Ovary (tissue), 9 donors: ENCODE results near the gene NUDCD2. TPM values are rescaled to one million over a fixed set of nuclear protein-coding genes. Genes with fewer than 3 reads are reported as not detected.

Source experiments
- DNase-seq, 5 donors: peaks; one replicate each; pipeline ENCODE4 v3.0.0-alpha.2; 2019 to 2020
- H3K27ac ChIP-seq, 2 donors: fragments of 200-600 bp; one replicate each; pipeline versions ENCODE4 v1.5.1 to v1.8.0; 2019 to 2022
- H3K27me3 ChIP-seq: fragments of 200-600 bp; one replicate; pipeline ENCODE4 v1.8.0; 2022
- H3K36me3 ChIP-seq: fragments of 200-600 bp; sonication (generic); one replicate; pipeline ENCODE4 v1.5.1; 2019
- H3K4me1 ChIP-seq: one replicate; pipeline ENCODE4 v1.8.1; 2013; ENCODE audit warnings: mild to moderate bottlenecking, moderate library complexity; ENCODE audit not compliant: insufficient read depth
- H3K4me3 ChIP-seq: fragments of 200-600 bp; sonication (generic); one replicate; pipeline ENCODE4 v1.5.1; 2017
- H3K9me3 ChIP-seq, 2 donors: fragments of 200-600 bp in 1 of 2; sonication (generic) in 1 of 2; one replicate each; pipeline versions ENCODE4 v1.5.1 to v1.8.1; 2013 to 2019; ENCODE audit warnings: mild to moderate bottlenecking in 1 of 2, moderate library complexity in 1 of 2
- CTCF ChIP-seq, 3 donors: fragments of 450-650 bp in 2 of 3; fragments of 200-600 bp in 1 of 3; IDR thresholded peaks; one replicate each; pipeline versions ENCODE4 v1.5.1 to v1.8.0; 2016 to 2022; ENCODE audit warnings: antibody characterized with exemption in 3 of 3, mild to moderate bottlenecking in 1 of 3
- EP300 ChIP-seq: sonication (generic); formaldehyde crosslinking; IDR thresholded peaks from one replicate; pipeline ENCODE4 v1.6.1; 2017; ENCODE audit warnings: antibody characterized with exemption
- POLR2A ChIP-seq: fragments of 450-650 bp; IDR thresholded peaks from one replicate; pipeline ENCODE4 v1.6.1; 2017; ENCODE audit warnings: antibody characterized with exemption, mild to moderate bottlenecking, moderate library complexity
- WGBS, 3 donors: extraction: QIAGEN DNeasy Blood & Tissue Kit in 1 of 3; methylation state at CpG; one replicate each; pipeline versions ENCODE4 v1.1.5 to v1.1.7; 2013 to 2017; 5-methylcytosine and 5-hydroxymethylcytosine counted together
- intact Hi-C, 4 donors: fragments of 100-400 bp; cut with DNase I; formaldehyde crosslinking; loops; one replicate each; pipeline versions ENCODE4 v1.11.0 to v1.15.1; 2022 to 2023
- polyA plus RNA-seq, 2 donors: library from polyadenylated mRNA; stranded (reverse); fragments of 200-250 nt in 1 of 2; fragments of 350-450 nt in 1 of 2; fragmentation: Illumina TruSeq in 1 of 2; extraction: RNeasy Lipid Tissue Mini Kit (QIAGEN cat#74804) in 1 of 2; gene quantifications; one replicate each; pipeline ENCODE4 v1.2.3, GENCODE V29; 2013 to 2014
- total RNA-seq, 7 donors: library from RNA; depleted of rRNA in 2 of 7; stranded (reverse); fragments of >200 nt in 2 of 7; fragmentation: NEBNext Ultra II Directional in 3 of 7; extraction: Animal tissue kit (Norgen Biotek cat#: 25700) in 3 of 7; gene quantifications; one replicate each; pipeline versions ENCODE4 v1.1.0 to v1.2.4, GENCODE V29; 2016 to 2023
- donor health status: DM: no; HTN: no; CAD: no; lungs with moderate emphysema.
- donor health status: DM: no; HTN: no; CAD: no.
- donor health status: Bipolar disorder and iron deficiency.
- donor health status: DM: yes; HTN: yes; CAD: no.
- donor health status: DM: no; HTN: no; CAD: no.
- donor health status: DM: yes; HTN: yes; CAD: no.

Gene NUDCD2
- total and polyA plus RNA-seq, 9 donors, result 6.8 to 26.0 (median 16.3) TPM

DNA sequence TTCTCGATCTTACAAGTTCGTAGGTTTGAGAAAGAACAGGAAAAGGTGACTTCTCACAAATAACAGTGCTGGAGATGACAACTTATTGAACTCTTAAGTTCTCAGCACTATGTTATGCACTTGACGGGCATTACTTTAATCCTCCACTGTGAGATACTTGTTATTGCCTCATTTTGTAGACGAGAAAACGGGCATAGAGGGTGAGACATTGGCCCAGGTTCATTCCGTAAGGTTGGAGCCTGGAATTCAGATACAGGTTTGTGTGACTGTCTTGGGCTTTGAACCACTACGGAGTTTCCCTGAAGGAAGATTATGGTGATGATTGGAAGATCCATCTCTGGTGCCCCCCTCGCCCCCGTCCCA lies 46.2 kb upstream of the NUDCD2 start:
- Histone ChIP-seq H3K4me1 (peaks cover 8% of the 10 kb centered on the region), H3K27ac (peak overlapping the region; percentile 83 to 98), H3K27me3 (no peaks in the 10 kb centered on the region), H3K9me3 (no peaks in the 10 kb centered on the region), H3K36me3 (no peaks in the 10 kb centered on the region), H3K4me3 (peak overlapping the region; percentile 85)
- TF ChIP-seq CTCF (IDR thresholded peaks at IDR 0.05), result no peak
- no peak for TF ChIP-seq POLR2A
- TF ChIP-seq EP300, result no peak
- intact Hi-C loops, result loop anchor here in 2 of 4 donors (5.0 to 10.0 kb wide), 2 partner anchors 44 to 71 kb away; partner anchors contain the start of genes CCNG1 (in 1 of the 2), HMMR (in 1 of the 2) and NUDCD2 (in 1 of the 2)
- DNase-seq, result no peak
- WGBS, 3 donors, result 0 to 1% (median 1%) methylated on average over 9 of the region's 9 CpGs

DNA sequence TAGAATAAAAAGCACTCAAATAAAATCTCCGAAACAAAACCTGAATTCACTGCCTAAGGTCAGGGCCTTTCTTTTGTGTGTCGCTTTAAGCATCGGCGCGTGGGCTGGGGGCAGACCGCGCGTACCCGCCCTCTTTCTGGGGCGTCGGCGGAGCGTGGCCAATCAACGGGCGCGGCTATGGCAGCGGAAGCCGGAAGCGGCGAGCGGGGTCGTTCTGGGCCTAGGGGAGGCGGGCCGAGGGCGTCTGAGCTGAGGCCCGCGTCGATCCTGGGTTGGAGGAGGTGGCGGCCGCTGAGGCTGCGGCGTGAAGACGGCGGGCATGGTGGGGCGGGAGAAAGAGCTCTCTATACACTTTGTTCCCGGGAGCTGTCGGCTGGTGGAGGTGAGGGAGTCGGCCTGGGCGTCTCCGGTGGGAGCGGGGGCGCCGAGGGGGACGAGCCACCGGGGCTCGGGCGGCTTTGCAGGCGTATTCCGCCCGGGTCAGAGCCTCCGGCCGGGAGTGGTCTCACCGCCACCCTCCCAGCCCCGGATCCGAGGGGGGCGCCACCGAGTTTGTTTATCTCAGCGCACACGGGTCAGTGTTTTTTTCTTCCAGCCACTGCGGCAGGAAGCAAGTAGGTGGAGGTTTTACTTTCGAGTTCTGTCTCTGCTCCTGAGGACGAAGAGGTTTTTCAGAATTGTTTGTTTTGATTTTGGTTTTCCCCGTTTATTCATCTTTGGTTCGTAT lies 45.6 kb upstream of the NUDCD2 start, which contains the start of gene MAT2B:
Gene MAT2B, plus strand, starts transcription at position 252 of the 727 bp plus-strand sequence. Its CDS starts 68 bp downstream, at position 320.
- Histone ChIP-seq H3K36me3 (no peaks in the 10 kb centered on the region), H3K27me3 (no peaks in the 10 kb centered on the region), H3K4me1 (peaks cover 8% of the 10 kb centered on the region), H3K27ac (peak within 1 kb of the TSS; percentile 83 to 98), H3K4me3 (peak within 1 kb of the TSS; percentile 85), H3K9me3 (no peaks in the 10 kb centered on the region)
- peak; percentile 94 to 97 (median 95) for DNase-seq
- TF ChIP-seq EP300, result no peak
- peak; percentile 87 for TF ChIP-seq POLR2A
- peak in 2 of 3 donors; percentile 33 to 47 for TF ChIP-seq CTCF (IDR thresholded peaks at IDR 0.05)
- intact Hi-C loops, result loop anchor here in 2 of 4 donors (5.0 to 10.0 kb wide), 2 partner anchors 43 to 71 kb away; partner anchors contain the start of genes CCNG1 (in 1 of the 2), HMMR (in 1 of the 2) and NUDCD2 (in 1 of the 2)
- WGBS, 3 donors, result 0 to 1% (median 1%) methylated on average over 62 to 64 of the region's 64 CpGs

- peak in 1 of 5 donors; percentile 27 for DNase-seq
- H3K4me3 ChIP-seq, result peak overlapping the region; percentile 85
- no peaks in the 10 kb centered on the region for H3K27me3 ChIP-seq
- H3K4me1 ChIP-seq, result peaks cover 6% of the 10 kb centered on the region
- no peaks in the 10 kb centered on the region for H3K36me3 ChIP-seq
- peak overlapping the region; percentile 63 to 98 for H3K27ac ChIP-seq
- TF ChIP-seq POLR2A (no peak), EP300 (no peak), CTCF (IDR thresholded peaks at IDR 0.05) (no peak)
- H3K9me3 ChIP-seq, result no peaks in the 10 kb centered on the region
- WGBS, 3 donors, result 1 to 3% (median 2%) methylated on average over 7 of the region's 7 CpGs
- intact Hi-C loops, result loop anchor here in 2 of 4 donors (5.0 to 10.0 kb wide), 2 partner anchors 43 to 70 kb away; partner anchors contain the start of genes CCNG1 (in 1 of the 2), HMMR (in 1 of the 2) and NUDCD2 (in 1 of the 2)
Observed at GRCh38 chr5:163505049-163505367, 45.1 kb upstream of the NUDCD2 start.

DNA sequence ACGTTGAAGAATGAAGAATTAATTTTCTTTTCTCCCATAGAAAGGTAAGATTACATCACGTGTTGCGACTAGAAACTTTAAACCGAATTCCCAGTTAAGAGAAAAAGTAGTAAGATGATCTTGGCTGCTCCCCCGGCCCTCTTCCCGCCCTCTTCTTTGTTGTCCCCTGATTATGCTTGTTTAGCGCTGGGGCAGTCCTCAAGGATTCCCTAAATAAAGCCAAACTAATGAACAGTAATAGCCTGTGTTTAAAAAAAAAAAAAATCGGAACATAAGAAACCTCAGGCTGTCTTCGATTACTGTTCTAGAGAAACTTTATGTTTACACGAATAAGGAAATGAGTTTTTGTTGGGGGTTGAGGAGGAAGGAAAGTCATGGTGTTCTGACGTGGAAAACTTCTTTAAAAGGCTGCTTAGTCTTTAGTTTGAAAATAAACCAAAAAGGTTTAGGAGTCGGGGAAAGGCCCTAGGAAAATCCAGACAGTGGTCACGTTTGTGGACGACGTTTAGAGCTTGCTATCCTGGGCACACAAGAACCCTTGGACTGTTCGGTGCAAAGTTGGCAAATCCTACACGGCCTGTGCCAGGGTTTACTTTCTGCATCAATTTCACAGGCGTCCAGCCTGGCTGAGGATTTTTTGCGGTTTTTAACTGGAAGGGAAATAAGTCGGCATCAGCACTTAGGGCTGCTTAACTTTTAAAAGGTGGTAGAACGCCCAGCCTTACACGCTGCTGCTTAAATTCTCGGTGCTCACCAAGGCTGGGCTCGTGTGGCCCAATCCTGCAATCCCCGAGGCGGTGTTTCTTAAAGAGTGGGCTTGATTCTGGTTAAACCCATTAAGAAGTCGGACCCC lies 44.4 kb upstream of the NUDCD2 start:
- intact Hi-C loops, result loop anchor here in 2 of 4 donors (5.0 to 10.0 kb wide), 2 partner anchors 42 to 70 kb away; partner anchors contain the start of genes CCNG1 (in 1 of the 2), HMMR (in 1 of the 2) and NUDCD2 (in 1 of the 2)
- peak; percentile 36 to 55 (median 52) for DNase-seq
- peak overlapping the region; percentile 63 to 98 for H3K27ac ChIP-seq
- H3K36me3 ChIP-seq, result no peaks in the 10 kb centered on the region
- no peaks in the 10 kb centered on the region for H3K27me3 ChIP-seq
- H3K9me3 ChIP-seq, result no peaks in the 10 kb centered on the region
- WGBS, 3 donors, result 1% methylated on average over 27 of the region's 27 CpGs
- H3K4me3 ChIP-seq, result peak overlapping the region; percentile 85
- TF ChIP-seq EP300 (no peak), POLR2A (no peak), CTCF (IDR thresholded peaks at IDR 0.05) (no peak)
- peaks cover 6% of the 10 kb centered on the region for H3K4me1 ChIP-seq
